Right forelimb (tissue), 1 donor: ENCODE measurements around the gene TTC28.
"Not testable (repeated sequence)": the region's sequence is repeated elsewhere in the genome, so short reads cannot be mapped to it uniquely, and the experiment has no call there.

ENCODE experiments used
- DNase-seq: peaks from one replicate; pipeline ENCODE4 v3.0.0-alpha.2; 2018

Gene TTC28

DNA sequence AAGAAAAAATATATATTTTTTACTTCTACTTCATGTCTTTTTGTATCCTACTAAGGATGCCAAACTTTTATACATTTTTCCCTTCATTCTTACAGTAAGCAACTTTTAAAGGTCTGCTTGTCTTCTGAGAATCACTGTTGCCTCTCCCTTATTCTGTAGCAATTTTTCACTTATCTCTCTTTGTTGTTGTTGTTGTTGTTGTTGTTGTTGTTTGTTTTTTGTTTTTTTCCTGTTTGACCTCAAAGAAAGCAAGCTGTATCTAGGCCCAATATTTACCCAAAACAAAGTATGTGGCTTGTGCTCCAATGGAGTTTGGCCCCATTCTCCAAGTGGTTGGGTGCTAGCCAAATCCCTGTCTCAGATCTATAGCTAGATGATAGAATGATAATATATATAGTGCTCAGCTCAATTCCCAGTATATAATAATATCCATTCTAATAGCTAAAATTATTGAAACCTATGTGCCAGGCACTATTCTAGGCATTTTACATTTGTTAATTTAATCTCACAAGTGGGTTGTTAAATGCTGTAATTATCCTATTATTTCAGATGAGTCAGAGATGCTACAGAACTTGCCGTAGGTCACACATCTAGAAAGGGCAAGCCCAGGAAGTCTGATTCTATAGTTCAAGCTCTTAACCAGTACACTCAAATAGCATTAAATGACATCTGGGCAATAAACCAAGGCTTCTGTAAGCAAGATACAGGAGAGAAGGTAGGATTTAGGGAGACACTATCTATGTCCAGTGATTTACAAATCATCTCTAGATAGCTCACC lies 555.5 kb downstream of the TTC28 start:
- DNase-seq: no peak

DNA sequence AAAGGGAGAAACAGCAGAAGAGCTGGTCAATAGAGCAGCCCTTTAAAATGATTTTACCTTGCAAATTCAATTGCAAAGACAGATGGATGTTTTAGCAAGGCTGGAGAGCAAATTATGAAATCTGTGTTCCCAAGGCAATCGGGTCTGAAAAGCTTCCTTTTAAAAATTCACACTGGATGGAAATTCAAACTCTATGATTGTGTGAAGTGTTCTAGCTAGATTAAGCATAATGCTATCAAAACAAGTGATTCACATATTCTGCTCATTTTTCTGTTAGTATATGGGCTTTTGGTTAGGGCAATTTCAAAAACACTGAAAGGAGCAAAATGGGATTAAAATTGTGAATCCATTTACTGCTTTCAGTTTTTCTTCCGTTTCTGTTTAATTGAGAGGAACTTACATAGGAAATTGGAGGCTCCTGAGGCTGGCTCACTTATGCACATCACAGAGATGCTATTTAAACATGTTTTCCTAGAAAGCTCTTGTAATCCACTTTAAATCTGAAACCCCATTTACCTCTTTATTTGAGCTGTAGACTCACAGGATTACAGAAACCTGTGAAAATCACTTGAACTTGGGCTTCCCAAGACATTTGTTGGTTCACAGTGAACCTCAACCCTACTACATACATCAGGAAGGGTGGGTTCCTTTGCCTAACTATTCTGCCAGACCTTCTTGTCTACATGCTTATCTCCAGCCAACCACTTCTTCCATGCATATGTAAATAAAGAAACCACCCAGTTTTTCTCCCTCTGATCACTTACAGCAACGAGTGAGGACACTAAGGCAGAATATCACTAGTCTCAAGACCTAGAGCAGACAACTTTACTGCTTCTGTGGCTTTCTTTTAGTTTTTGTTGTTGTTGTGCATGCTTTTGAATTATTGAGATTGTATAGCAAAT lies 558.7 kb downstream of the TTC28 start:
- no peak for DNase-seq

DNA sequence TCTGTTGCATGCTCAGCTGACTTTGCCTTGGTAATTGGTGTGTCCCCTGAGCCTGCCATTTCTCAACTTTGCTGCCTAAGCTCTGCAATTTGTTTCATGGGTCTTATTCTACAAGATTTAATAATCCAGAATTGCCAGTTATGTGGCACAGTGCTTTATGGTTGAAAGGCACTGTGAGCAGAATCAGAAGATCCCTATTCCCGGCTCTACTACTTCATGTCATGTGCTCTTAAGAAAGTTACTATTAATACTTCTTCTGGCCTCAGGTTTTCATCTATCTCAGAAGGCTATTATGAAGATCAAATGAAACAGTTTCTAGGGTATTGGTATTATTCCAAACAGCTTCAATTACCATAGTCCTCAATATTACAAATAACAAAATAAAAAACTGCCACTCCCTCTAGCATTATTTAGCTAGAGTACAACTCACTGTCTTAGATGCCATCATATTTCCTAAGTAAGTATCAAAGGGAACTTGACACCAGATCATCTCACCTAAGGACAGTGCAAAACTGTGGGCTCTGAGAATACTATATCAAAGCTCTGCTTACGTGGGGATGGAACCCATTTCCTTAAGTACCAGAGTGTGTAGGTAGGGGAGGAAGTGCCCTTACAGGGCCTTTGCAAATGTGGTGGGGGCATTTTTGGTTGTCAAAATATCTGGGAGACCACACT lies 560.5 kb downstream of the TTC28 start:
- DNase-seq: no peak

DNA sequence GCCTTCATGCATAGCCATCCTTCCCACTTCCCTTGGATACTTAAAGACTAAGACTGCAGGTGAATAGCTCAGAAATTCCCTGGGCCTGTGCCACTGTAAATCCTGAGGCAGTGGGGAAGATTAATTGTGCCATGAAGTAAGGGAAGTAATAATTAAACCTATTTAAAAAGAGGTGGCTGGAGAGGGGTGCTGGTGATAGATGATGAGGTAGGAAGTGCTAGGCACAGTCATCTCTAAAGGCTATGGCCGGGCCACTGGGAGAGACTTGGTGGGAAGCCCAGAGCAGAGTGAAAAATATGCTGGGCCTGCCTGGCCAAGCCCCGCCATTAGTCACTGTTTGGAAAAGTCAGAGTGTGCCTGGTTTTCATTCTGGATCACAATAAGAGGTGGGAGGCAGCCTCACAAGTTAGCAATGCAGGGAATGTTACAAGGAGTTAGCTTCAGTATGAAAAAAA lies 563.4 kb downstream of the TTC28 start:
- peak; percentile 60 for DNase-seq

DNA sequence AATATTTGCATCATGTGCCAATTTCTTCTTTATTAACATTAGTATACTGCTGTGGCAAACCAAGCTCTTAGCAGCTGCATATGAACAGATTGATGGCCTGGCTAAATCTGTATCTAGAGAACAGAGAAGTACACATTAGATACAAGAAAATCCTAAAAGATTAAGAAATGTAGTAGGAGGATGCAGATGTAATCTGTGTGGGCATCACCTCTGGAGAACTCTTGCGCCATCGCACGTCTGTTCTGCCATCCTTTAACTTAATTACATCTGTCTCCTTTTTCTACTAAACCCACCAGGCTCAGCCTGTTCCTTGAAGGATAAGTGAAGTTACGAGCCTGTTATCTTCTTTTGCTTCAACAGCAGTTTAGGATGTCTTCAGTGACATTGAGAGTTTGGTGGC lies 564.2 kb downstream of the TTC28 start:
- DNase-seq: no peak

DNA sequence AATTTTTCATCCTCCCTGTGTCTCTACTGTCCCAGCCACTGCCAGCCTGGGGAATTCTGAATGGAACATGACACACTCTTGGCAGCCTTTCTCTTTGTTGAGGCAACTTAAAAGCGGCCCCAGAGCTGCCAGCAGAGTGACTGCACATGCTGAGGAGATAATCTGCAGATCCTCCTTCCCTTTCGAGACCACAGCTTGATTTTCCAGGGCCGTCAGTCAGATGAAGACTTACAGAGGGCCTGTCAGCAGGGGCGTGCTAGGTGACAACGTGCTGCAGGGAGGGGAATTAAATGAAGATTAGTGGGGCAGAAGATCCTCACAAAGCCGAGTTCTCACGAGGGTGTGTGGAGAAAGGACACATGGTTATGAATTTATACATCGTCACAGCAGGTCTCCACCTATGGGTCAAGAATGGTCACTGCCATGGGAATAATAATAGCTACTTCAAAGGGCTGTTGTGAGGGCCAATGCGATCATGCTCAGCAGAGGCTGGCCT lies 567.0 kb downstream of the TTC28 start:
- DNase-seq: peak; percentile 47

DNA sequence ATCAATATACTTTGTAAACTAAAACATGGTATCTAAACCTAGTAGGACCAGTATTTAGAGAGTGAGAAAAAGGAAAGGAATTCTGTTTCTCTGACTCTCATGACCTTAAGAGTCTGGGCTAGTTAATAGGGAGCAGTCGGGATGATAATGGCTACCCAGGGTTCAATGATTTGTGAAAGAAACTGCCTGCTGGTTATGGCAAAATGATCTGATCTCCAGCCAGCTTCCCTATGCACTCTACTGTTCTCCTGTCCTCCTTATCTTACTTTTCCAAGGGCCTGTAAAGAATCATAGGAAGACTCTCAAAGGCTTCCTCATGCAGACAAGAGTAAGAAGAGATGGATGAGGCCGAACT lies 567.5 kb downstream of the TTC28 start:
- DNase-seq: no peak

DNA sequence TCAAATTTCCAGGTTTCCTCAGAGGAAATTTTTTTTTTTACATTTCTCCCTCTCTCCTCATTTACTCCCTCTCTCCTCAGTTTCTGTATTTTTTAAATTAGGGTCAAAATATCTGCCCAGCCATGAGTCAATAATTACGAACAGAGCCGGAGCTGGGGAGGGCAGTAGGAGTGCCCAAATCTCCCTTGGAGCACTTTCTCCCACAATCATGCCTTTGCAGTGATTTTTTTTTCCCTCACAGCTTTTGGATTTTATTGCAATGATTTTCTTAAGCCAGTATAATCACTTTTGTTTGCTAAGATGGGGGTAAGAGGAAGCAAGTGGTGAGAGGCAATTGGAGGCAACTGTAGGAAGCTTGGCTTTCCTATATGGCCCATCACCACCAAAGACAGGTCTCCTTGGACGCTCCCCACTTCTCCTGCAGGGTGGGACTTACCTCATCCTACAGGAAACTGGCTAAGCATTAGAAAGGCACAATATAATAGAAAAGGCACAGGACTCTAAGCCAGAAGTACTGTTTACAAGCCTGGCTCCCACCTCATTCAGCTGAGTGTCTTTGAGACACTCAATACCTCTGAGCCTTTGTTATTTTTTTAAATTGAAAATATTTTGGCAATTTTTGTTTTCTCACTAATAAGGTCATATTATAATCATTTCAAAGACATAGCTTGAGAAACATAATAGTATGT lies 568.0 kb downstream of the TTC28 start:
- DNase-seq: no peak

DNA sequence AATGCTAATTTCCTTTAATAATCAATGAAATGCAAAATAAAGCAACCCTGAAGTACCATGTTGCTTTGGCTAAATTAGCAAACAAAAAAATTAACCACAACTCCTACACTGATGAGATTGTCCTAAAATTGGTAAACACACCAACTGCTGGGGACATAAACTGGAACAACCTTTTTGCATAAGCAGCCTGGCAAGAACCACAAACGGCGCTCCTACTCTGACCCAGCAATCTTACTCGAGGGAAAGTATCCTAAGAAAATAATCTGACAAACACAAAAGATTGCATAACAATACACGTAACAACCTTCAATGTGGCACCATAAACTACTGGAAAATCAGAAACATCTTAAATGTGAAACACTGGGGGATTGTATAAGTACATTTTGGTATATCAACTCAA lies 570.8 kb downstream of the TTC28 start:
- DNase-seq: no peak

DNA sequence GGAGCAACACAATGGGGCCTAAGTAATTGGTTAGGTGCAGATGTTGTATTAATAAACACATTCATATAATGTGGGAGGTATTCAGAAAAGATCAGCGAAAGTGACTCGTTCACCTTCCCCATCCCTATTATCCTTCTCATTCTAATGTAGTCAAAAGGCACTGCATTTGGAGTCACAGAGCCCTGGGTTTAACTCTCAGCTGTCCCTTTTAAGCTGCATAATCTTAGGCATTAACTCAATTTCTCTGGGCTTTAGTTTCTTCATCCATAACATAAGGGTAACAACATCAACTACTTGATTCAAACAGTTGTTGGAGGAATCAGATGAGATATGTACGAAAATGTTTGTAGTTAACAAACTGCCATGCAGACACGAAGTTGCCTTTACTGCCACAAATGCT lies 573.0 kb downstream of the TTC28 start:
- DNase-seq: no peak

DNA sequence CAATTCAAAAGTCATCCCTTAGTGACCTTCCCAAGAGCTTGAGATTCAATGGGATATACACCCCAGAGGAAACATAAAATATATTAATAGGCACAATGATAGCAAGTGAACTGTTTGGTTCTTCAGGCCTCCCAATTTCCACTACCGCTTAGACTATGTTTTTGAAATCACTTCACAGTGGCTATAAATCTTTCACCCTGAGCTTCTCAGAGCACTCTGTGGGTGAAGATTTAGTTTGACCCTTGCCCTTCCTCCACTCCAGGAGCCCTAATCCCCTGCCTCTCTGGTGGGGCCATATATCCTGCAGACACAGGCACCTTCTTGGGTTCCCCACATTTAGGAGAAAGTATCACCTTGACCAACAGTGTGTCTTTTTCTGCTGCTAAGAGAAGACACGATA lies 573.7 kb downstream of the TTC28 start:
- DNase-seq: no peak

DNA sequence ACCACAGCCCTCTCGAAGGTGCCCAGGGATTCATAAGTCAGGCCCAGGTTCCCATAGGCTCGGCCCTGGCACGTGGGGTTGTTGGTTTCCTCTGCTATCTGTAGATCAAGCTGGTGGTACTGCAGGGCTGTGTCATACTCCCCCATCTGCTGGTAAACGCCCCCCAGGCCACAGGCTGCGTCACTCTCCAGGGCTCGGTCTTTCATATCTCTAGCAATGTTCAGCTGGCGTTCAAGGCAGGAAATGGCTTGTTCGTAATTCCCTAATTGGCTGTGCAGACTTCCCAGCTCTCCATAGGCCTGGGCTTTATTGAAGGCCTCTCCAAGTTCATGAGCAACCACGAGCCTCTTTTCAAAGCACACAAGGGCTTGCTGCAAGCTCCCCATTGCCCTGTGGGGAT lies 574.2 kb downstream of the TTC28 start:
- DNase-seq: no peak

DNA sequence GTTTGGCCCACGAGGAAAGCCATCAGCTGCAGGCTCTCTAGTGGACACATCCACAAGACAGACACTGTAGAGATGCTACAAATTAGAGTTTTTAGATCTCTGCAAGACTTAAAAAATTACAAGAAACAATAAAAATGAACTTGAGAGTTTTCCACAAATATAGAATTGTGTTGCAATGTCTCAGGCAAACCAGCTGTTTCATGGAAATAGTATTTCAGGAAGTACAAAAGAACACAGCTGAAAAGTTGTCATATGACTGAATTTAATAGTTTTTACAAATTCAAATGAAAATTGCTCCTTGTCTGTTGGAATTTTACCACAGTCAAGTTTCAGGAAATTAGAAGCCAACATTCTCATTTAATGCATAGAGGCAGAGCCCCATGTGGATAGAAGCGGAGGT lies 576.0 kb downstream of the TTC28 start:
- DNase-seq: no peak

DNA sequence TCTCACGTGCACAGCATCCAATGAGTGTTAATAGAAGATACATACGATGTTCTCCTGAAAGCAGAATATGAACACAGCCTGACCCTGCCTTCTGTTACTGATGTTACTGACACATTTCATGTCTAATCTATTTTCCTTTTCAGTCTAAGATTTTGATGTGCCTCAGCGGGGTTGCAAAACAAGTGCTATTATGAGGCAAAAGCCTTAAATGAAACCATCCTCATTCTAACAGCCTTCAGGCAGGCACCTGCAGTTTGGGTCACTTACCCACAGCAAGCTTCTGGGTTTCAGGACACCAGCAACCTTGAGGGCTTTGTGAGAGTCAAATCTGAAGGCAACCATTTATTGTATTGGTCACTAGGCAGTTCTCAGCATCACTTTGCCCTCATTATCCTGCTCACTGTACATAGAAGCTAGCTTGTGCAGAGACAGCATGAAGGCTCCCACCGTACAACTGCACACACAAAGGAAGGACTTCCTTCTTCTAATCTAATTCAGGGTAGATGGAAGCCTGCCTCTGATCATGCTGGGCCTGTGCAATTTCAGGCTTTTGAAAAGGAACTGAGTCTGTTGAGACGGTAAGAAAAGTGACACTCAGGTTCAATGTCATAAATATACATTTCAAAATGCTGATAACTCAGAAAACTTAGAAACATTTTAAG lies 577.4 kb downstream of the TTC28 start:
- no peak for DNase-seq

DNA sequence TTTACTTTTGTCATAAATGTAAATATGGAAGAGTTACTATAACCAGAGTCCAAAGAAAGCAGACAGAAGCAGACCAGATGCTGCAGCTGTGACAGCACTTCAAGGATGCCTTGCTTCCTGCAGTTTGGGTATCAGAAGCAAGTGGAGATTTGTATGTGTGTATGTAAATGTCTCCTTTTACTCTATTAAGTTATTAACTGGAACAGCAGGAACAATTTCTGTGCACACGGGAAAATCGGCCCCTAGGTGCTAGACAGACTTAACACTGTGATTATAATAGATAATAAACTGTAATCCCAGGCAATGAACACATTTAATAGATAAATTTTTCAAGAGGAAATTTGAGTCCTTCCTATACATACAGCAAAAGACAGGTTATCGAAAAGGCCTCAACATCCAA lies 582.0 kb downstream of the TTC28 start:
- DNase-seq: no peak

DNA sequence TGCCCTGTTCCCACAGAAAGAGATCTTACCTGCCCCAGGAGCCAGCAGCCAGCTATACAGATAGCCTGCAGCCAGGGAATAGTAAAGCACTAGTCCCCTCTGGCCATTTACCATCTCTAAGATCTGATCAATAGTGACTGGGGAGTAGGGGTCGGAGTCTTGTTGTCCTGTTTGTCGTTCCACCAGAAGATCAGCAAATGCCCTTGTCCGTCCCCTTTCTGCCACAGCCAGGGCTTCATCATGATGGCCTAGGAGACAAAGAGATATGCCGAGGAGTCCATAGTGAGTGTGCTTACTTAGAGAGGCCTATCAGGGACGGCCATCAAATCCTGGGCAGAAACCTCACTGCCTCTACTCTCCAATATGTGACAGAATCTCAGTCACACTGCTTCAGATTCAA lies 583.5 kb downstream of the TTC28 start:
- DNase-seq: no peak

DNA sequence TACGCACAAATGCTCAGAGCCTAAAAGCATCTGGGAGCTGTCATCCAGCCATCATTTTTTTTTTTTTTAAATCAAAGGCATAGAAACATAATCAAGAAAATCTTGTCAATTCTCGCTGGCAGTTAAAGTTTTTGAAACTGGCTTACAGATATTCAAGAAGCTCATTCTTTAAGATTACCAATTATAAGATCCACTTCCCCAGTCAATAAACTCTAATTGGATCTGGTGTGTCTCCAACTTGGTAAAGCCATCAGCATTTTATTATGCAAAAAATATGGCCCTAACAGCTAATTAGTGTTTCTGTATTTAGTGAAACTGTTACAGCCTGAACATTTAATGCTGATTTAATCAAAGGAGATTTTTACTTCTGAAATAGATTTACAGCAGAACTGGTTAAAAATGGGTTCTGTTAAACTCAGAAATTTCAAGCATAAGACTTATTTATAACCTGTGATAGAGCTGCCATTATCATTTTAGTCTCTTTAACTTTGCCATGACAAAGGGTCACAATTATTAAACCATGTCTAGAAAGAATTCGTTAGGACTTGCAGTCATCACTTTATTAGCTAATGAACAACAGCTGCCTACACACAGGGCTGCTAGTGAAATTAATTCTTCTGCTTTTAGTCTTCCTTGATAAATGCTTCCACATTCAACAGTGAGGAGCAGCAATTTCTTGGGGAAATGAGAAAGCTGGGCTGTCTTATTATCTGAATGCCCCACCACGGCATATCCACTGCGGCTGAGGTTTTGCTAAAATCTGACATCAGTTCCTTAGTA lies 584.1 kb downstream of the TTC28 start:
- no peak for DNase-seq

DNA sequence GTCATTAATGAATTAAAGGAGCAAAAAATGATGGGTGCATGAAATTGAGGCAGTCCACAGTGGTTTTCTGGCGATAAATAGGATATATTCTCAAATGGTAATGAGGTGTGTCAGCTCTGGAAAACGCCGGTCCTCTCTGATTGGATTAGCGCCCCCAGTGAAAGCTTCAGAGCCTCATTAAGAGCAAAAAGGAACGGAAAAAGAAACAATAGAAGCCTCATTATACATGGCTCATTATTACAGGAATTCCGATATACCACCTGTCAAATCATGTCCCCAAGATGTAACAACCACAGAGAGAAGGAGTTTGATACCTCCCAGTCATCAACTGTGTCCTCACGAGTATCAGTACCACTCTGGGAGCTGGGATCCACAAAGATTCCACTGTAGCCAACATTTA lies 584.9 kb downstream of the TTC28 start:
- no peak for DNase-seq

DNA sequence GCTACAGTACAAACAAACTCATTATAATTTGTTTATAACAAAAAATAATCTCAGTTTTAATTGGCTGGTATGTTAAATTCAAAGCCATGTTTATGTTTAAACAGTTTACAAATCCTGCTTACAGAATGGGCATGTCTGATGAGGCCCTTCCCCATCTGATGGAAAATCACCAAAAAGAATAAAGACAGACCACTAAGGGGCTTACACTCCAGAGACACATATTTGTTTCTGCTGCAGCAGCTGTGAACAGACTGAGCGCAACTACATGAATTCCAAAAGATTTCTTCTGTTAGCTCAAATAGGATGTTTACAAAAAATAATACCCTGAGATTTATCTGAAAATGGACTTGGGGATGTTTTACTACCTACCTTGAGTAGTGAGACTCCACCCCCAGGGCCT lies 585.9 kb downstream of the TTC28 start:
- DNase-seq: no peak

DNA sequence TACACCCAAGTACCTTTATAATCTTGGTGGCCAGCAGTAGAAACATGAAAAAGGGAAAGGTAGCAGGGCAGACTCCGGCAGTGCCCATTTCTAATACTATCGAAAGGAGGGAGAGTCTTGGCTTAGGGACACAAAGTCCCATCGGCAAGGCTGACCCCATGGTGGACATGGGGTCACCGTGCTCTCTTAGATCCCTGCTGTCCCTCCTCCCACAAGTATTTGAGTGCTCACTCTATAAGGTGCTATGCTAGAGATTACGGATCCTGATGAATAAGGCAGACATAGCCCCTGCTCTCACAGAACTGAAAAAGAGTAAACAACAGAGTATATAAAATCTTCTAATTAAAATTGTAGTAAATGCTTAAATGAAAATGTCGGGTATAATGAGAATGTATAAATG lies 588.2 kb downstream of the TTC28 start:
- no peak for DNase-seq

DNA sequence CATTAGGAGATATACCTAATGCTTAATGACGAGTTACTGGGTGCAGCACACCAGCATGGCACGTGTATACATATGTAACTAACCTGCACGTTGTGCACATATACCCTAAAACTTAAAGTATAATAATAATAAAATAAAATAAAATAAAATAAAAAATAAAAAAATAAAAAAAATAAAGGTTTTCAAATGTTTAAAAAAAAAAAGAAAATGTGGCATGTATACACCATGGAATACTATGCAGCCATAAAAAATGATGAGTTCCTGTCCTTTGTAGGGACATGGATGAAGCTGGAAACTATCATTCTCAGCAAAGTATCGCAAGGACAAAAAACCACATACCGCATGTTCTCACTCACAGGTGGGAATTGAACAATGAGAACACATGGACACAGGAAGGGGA lies 590.1 kb downstream of the TTC28 start:
- DNase-seq: not testable (repeated sequence)

DNA sequence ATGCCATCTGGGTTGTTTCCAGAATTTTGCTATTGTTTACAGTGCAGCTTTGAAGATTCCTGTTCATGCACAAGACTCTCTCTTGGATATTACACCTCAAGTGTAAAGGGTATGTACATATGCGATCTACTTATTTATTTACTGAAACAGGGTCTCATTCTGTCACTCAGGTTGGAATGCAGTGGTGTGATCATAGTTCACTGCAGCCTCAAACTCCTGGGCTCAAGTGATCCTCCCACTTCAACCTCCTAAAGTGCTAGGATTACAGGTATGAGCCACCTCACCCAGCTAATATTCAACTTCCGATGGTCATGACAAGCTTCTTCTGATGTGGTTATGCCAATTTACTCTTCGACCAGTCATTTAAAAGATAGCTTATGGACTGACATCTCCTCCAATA lies 602.5 kb downstream of the TTC28 start:
- DNase-seq: no peak
